Nephron progenitor cell (in vitro differentiated cells): ENCODE measurements around the gene OR5K1.

Experiments
- DNase-seq: peaks from one replicate; pipeline ENCODE4 v3.0.0; 2021
- H3K27ac Mint-ChIP-seq: 2 replicates; pipeline ENCODE4 v1.8.0; 2021; ENCODE audit warnings: mild to moderate bottlenecking, moderate library complexity, mixed read lengths
- H3K27me3 Mint-ChIP-seq: 2 replicates; pipeline ENCODE4 v1.8.0; 2021; ENCODE audit warnings: mild to moderate bottlenecking, low read depth, mixed read lengths; ENCODE audit not compliant: poor library complexity
- H3K36me3 Mint-ChIP-seq: 2 replicates; pipeline ENCODE4 v1.8.0; 2021; ENCODE audit warnings: low read depth, mixed read lengths
- H3K4me1 Mint-ChIP-seq: 2 replicates; pipeline ENCODE4 v1.8.0; 2021; ENCODE audit warnings: mixed read lengths
- H3K4me3 Mint-ChIP-seq: 2 replicates; pipeline ENCODE4 v1.8.0; 2021; ENCODE audit warnings: mild to moderate bottlenecking, moderate library complexity, mixed read lengths
- H3K9me3 Mint-ChIP-seq: 2 replicates; pipeline ENCODE4 v1.8.0; 2021; ENCODE audit warnings: mild to moderate bottlenecking, moderate library complexity, mixed read lengths
- CTCF ChIP-seq: fragments of 200-600 bp; sonication (generic); IDR thresholded peaks from 2 replicates; pipeline ENCODE4 v1.5.0; 2021; ENCODE audit warnings: antibody characterized with exemption

The OR5K1 gene

DNA sequence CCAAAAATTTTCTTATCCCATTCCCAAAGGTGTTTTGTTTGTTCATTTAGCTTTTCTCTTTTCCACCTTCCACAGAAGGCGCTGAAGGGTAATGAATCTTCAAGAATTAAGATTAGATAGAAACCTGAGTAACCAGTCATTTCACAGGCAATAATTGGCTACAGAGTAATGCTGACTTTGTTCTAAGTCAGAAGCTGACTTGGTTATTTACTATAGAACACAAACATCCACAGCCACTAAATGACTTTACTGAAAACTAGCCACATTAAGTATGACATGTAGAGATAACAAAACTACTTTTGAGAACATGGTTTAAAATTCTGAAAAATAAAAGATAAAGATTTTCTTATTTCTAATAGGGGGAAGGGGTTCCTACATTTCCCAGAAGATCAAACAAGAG lies 51.9 kb downstream of the OR5K1 start:
- Mint-ChIP-seq H3K36me3 (peaks cover 43% of the 10 kb centered on the region), H3K27ac (no peak overlapping the region), H3K4me1 (peaks cover 10% of the 10 kb centered on the region), H3K27me3 (no peaks in the 10 kb centered on the region), H3K4me3 (no peak overlapping the region), H3K9me3 (no peaks in the 10 kb centered on the region)
- TF ChIP-seq CTCF, result no peak
- DNase-seq, result no peak

GRCh38 chr3:98518816-98519215 lies 55.8 kb downstream of the OR5K1 start:
- Mint-ChIP-seq H3K27me3 (no peaks in the 10 kb centered on the region), H3K27ac (no peak overlapping the region), H3K4me1 (peaks cover 30% of the 10 kb centered on the region), H3K9me3 (no peaks in the 10 kb centered on the region), H3K36me3 (peaks cover 55% of the 10 kb centered on the region), H3K4me3 (no peak overlapping the region)
- DNase-seq, result no peak
- TF ChIP-seq CTCF, result no peak

- no peaks in the 10 kb centered on the region for H3K9me3 Mint-ChIP-seq
- H3K27ac Mint-ChIP-seq, result no peak overlapping the region
- H3K4me1 Mint-ChIP-seq, result peaks cover 30% of the 10 kb centered on the region
- H3K4me3 Mint-ChIP-seq, result no peak overlapping the region
- no peaks in the 10 kb centered on the region for H3K27me3 Mint-ChIP-seq
- peaks cover 55% of the 10 kb centered on the region for H3K36me3 Mint-ChIP-seq
- no peak for TF ChIP-seq CTCF
- DNase-seq, result no peak
Measured at GRCh38 chr3:98519351-98519750, 56.4 kb downstream of the OR5K1 start.

DNA sequence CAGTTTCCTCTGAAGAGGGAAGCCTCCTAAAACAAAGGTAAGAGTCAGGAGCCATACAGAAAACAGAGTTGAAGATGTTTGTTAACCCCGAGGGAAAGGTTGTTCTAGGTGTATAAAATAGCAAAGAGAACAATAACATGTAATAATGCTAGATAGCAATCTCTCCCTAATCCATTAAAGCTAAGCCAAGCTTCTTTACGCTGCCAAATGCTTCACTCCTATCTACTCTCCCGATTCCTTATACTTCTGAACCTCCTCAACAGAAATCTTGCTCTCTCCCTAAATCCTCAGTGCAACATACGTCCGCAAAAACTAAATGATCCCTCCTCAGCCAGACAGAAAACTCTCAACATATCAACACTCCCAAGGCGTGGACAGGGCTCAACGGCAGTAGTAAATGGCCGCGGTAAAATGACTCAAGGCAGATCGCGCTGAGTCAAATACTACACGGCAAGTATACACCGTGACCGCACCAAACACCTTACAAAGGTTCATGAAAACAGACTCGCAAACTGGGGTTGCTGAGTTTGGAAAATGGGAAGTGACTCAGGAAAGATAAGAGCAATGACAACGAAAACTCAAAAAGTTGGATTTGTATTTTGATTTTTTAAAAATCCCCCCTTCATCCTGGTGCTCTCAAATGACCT lies 59.0 kb downstream of the OR5K1 start:
- peaks cover 30% of the 10 kb centered on the region for H3K4me1 Mint-ChIP-seq
- H3K4me3 Mint-ChIP-seq, result peak overlapping the region; percentile 94
- no peaks in the 10 kb centered on the region for H3K9me3 Mint-ChIP-seq
- TF ChIP-seq CTCF, result no peak
- peak overlapping the region; percentile 88 for H3K27ac Mint-ChIP-seq
- DNase-seq, result peak; percentile 32
- no peaks in the 10 kb centered on the region for H3K27me3 Mint-ChIP-seq
- H3K36me3 Mint-ChIP-seq, result peaks cover 36% of the 10 kb centered on the region
